SKM-1 treated with dmso at 0.1 percent for 144 hours (cell line): ENCODE data around the gene R3HDM1.

Experiments
- DNase-seq: peaks from one replicate; lab custom pipeline; 2025; ENCODE audit not compliant: unreplicated experiment; lab: John Stamatoyannopoulos, UW

The R3HDM1 gene

DNA sequence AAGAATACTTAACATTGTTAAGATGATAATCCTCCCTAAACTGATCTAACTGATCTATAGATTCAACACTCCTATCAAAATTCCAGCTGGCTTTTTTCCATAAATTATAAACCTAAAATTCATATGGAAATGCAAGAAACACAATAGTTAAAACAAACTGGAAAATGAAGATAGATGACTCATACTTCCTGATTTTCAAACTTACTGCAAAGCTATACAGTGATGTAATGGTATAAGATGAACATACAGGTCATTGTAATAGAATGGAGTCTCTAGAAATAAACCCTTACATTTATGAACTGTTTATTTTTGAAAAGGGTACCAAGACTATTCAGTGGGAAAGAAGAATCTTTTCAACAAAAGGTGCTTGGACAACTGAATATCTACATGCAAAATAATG lies 242.6 kb downstream of the R3HDM1 start:
- peak; percentile 41 for DNase-seq
